PFSK-1 (cell line): Measurements from ENCODE around the gene C1QTNF1.

Source experiments
- SIN3A ChIP-seq: IDR thresholded peaks from 2 replicates; pipeline ENCODE4 v1.6.1; 2012; ENCODE audit warnings: mild to moderate bottlenecking, low read length, moderate library complexity, borderline replicate concordance; ENCODE audit not compliant: insufficient read depth
- TAF1 ChIP-seq: IDR thresholded peaks from 2 replicates; pipeline ENCODE4 v1.6.1; 2012; ENCODE audit warnings: low read length, control low read depth, borderline replicate concordance; ENCODE audit not compliant: insufficient read depth
- TF ChIP-seq, protein P1 (sequence below), 2 experiments: IDR thresholded peaks; 2 replicates each; pipeline versions ENCODE4 v1.6.1 to v1.8.0; 2011 to 2012; ENCODE audit warnings: low read depth in 2 of 2, low read length in 2 of 2, control low read depth in 1 of 2, inconsistent platforms in 1 of 2, mild to moderate bottlenecking in 1 of 2, moderate library complexity in 1 of 2; ENCODE audit not compliant: insufficient read depth in 1 of 2

- no peak for TF ChIP-seq SIN3A
- TF ChIP-seq, protein P1, sequence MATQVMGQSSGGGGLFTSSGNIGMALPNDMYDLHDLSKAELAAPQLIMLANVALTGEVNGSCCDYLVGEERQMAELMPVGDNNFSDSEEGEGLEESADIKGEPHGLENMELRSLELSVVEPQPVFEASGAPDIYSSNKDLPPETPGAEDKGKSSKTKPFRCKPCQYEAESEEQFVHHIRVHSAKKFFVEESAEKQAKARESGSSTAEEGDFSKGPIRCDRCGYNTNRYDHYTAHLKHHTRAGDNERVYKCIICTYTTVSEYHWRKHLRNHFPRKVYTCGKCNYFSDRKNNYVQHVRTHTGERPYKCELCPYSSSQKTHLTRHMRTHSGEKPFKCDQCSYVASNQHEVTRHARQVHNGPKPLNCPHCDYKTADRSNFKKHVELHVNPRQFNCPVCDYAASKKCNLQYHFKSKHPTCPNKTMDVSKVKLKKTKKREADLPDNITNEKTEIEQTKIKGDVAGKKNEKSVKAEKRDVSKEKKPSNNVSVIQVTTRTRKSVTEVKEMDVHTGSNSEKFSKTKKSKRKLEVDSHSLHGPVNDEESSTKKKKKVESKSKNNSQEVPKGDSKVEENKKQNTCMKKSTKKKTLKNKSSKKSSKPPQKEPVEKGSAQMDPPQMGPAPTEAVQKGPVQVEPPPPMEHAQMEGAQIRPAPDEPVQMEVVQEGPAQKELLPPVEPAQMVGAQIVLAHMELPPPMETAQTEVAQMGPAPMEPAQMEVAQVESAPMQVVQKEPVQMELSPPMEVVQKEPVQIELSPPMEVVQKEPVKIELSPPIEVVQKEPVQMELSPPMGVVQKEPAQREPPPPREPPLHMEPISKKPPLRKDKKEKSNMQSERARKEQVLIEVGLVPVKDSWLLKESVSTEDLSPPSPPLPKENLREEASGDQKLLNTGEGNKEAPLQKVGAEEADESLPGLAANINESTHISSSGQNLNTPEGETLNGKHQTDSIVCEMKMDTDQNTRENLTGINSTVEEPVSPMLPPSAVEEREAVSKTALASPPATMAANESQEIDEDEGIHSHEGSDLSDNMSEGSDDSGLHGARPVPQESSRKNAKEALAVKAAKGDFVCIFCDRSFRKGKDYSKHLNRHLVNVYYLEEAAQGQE (IDR thresholded peaks at IDR 0.05; ENCODE audit: insufficient read depth in 1 of 2, low read depth in 2 of 2, low read length in 2 of 2): no peak
- TF ChIP-seq TAF1: no peak
These were observed 12.2 kb downstream of the C1QTNF1 start for GRCh38 chr17:79036181-79036580.
